Neuronal stem cell (in vitro differentiated cells): ENCODE measurements around the gene NTN4.

ENCODE experiments used
- DNase-seq: peaks from one replicate; pipeline ENCODE4 v3.0.0-alpha.2; 2013; ENCODE audit warnings: low spot score
- H2AFZ ChIP-seq: one replicate; pipeline ENCODE4 v1.6.1; 2013; ENCODE audit warnings: mild to moderate bottlenecking, low read length, inconsistent platforms
- H2AK5ac ChIP-seq: 2 replicates; pipeline ENCODE4 v1.6.1; 2013; ENCODE audit warnings: low read depth, mild to moderate bottlenecking, inconsistent platforms, low read length, moderate library complexity, mixed read lengths
- H2BK120ac ChIP-seq: 2 replicates; pipeline ENCODE4 v1.6.1; 2013; ENCODE audit warnings: low read depth, mild to moderate bottlenecking, inconsistent platforms, low read length, moderate library complexity, mixed read lengths
- H2BK12ac ChIP-seq: one replicate; pipeline ENCODE4 v1.6.1; 2013; ENCODE audit warnings: low read length, inconsistent platforms
- H2BK15ac ChIP-seq: 2 replicates; pipeline ENCODE4 v1.6.1; 2013; ENCODE audit warnings: mild to moderate bottlenecking, low read length, inconsistent platforms, mixed read lengths
- H2BK5ac ChIP-seq: one replicate; pipeline ENCODE4 v1.6.1; 2013; ENCODE audit warnings: inconsistent platforms, mild to moderate bottlenecking, low read length, moderate library complexity
- H3K14ac ChIP-seq: one replicate; pipeline ENCODE4 v1.6.1; 2013; ENCODE audit warnings: low read length, inconsistent platforms
- H3K18ac ChIP-seq: 2 replicates; pipeline ENCODE4 v1.6.1; 2013; ENCODE audit warnings: low read length, inconsistent platforms
- H3K23ac ChIP-seq: 2 replicates; pipeline ENCODE4 v1.6.1; 2013; ENCODE audit warnings: low read depth, mild to moderate bottlenecking, mixed read lengths, low read length, inconsistent platforms; ENCODE audit not compliant: poor library complexity
- H3K27ac ChIP-seq: replicated peaks from 3 replicates; pipeline ENCODE4 v1.5.1; 2013; ENCODE audit warnings: low read length, inconsistent platforms
- H3K27me3 ChIP-seq, 3 experiments: 2 replicates each; pipeline ENCODE4 v1.6.1; 2013; ENCODE audit warnings: low read length in 3 of 3, mild to moderate bottlenecking in 2 of 3, inconsistent platforms in 1 of 3, low read depth in 1 of 3, mixed read lengths in 1 of 3, moderate library complexity in 1 of 3; ENCODE audit not compliant: control insufficient read depth in 3 of 3, insufficient read depth in 3 of 3
- H3K36me3 ChIP-seq, 2 donors: replicated peaks in 1 of 2; 2 replicates each; pipeline ENCODE4 v1.6.1; 2013; ENCODE audit warnings: low read length in 2 of 2; ENCODE audit not compliant: control insufficient read depth in 2 of 2, insufficient read depth in 2 of 2
- H3K4ac ChIP-seq: 2 replicates; pipeline ENCODE4 v1.6.1; 2013; ENCODE audit warnings: inconsistent platforms, mild to moderate bottlenecking, low read length, moderate library complexity
- H3K4me1 ChIP-seq, 2 donors: 1 replicate in 1 of 2; 2 replicates in 1 of 2; pipeline ENCODE4 v1.6.1; 2013; ENCODE audit warnings: low read length in 2 of 2, low read depth in 1 of 2; ENCODE audit not compliant: control insufficient read depth in 2 of 2, insufficient read depth in 1 of 2
- H3K4me2 ChIP-seq: one replicate; pipeline ENCODE4 v1.6.1; 2013; ENCODE audit warnings: mild to moderate bottlenecking, low read length, inconsistent platforms; ENCODE audit not compliant: insufficient read depth, poor library complexity, severe bottlenecking
- H3K4me3 ChIP-seq, 2 donors: 2 replicates each; pipeline ENCODE4 v1.5.1; 2013; ENCODE audit warnings: low read length in 2 of 2, mild to moderate bottlenecking in 2 of 2, inconsistent platforms in 1 of 2, moderate library complexity in 1 of 2
- H3K79me1 ChIP-seq: one replicate; pipeline ENCODE4 v1.6.1; 2013; ENCODE audit warnings: low read depth, mild to moderate bottlenecking, inconsistent platforms, low read length, moderate library complexity
- H3K9ac ChIP-seq: one replicate; pipeline ENCODE4 v1.6.1; 2013; ENCODE audit warnings: mild to moderate bottlenecking, low read depth, low read length, inconsistent platforms; ENCODE audit not compliant: poor library complexity
- H3K9me3 ChIP-seq, 2 donors: replicated peaks in 1 of 2; 2 replicates each; pipeline versions ENCODE3 to v1.6.1; 2013; ENCODE audit warnings: low read length in 2 of 2, mild to moderate bottlenecking in 2 of 2, inconsistent platforms in 1 of 2, low read depth in 1 of 2, mixed read lengths in 1 of 2, moderate library complexity in 1 of 2; ENCODE audit not compliant: control insufficient read depth in 2 of 2, insufficient read depth in 1 of 2
- H4K8ac ChIP-seq: one replicate; pipeline ENCODE4 v1.6.1; 2013; ENCODE audit warnings: low read depth, mild to moderate bottlenecking, inconsistent platforms, low read length, moderate library complexity
- H4K91ac ChIP-seq: one replicate; pipeline ENCODE4 v1.6.1; 2013; ENCODE audit warnings: low read length, low read depth, mild to moderate bottlenecking, inconsistent platforms; ENCODE audit not compliant: poor library complexity
- WGBS, 2 donors: extraction: QIAGEN DNeasy Blood & Tissue Kit; methylation state at CpG; one replicate each; pipeline ENCODE4 v1.1.7; 2013; ENCODE audit warnings: missing lambda C conversion rate in 2 of 2, mixed read lengths in 1 of 2; ENCODE audit not compliant: insufficient read length in 2 of 2, insufficient replicate concordance in 1 of 2; ENCODE audit errors: extremely low coverage in 2 of 2; 5-methylcytosine and 5-hydroxymethylcytosine counted together

The NTN4 gene

GRCh38 chr12:95651681-95652080 is 138.9 kb downstream of the NTN4 start:
- H4K8ac ChIP-seq: no peak overlapping the region
- H3K4me3 ChIP-seq: no peak overlapping the region
- no CpG with 5 or more reads among the region's 6 CpGs for WGBS, 2 donors
- no peak overlapping the region for H2BK12ac ChIP-seq
- H3K18ac ChIP-seq: no peak overlapping the region
- DNase-seq: no peak
- H2BK120ac ChIP-seq: no peak overlapping the region
- H2AK5ac ChIP-seq: no peak overlapping the region
- no peak overlapping the region for H2AFZ ChIP-seq
- H3K23ac ChIP-seq: no peak overlapping the region
- H3K4me1 ChIP-seq: peaks cover 0 to 12% of the 10 kb centered on the region in 2 donors
- no peaks in the 10 kb centered on the region for H3K79me1 ChIP-seq
- peaks cover 0 to 8% (median 0%) of the 10 kb centered on the region in 3 experiments for H3K27me3 ChIP-seq
- no peak overlapping the region for H3K9ac ChIP-seq
- no peak overlapping the region for H3K27ac ChIP-seq
- no peak overlapping the region for H2BK15ac ChIP-seq
- H4K91ac ChIP-seq: no peak overlapping the region
- H2BK5ac ChIP-seq: no peak overlapping the region
- H3K9me3 ChIP-seq: no peaks in the 10 kb centered on the region
- no peak overlapping the region for H3K4me2 ChIP-seq
- no peak overlapping the region for H3K14ac ChIP-seq
- no peak overlapping the region for H3K4ac ChIP-seq
- H3K36me3 ChIP-seq: no peaks in the 10 kb centered on the region

GRCh38 chr12:95648990-95649791 is 141.4 kb downstream of the NTN4 start:
- peak overlapping the region; percentile 1 for H3K27ac ChIP-seq
- peaks cover 0 to 8% (median 0%) of the 10 kb centered on the region in 3 experiments for H3K27me3 ChIP-seq
- no CpG with 5 or more reads among the region's 9 CpGs for WGBS, 2 donors
- H3K79me1 ChIP-seq: no peaks in the 10 kb centered on the region
- H2AK5ac ChIP-seq: no peak overlapping the region
- H3K4me3 ChIP-seq: no peak overlapping the region
- no peak overlapping the region for H3K4me2 ChIP-seq
- H2BK5ac ChIP-seq: no peak overlapping the region
- no peak overlapping the region for H3K14ac ChIP-seq
- H3K36me3 ChIP-seq: no peaks in the 10 kb centered on the region
- no peak overlapping the region for H4K8ac ChIP-seq
- H2BK120ac ChIP-seq: no peak overlapping the region
- no peak overlapping the region for H4K91ac ChIP-seq
- no peak overlapping the region for H3K18ac ChIP-seq
- H3K4ac ChIP-seq: no peak overlapping the region
- H2BK15ac ChIP-seq: no peak overlapping the region
- no peak overlapping the region for H3K9ac ChIP-seq
- H3K23ac ChIP-seq: no peak overlapping the region
- no peak for DNase-seq
- no peak overlapping the region for H2AFZ ChIP-seq
- H3K9me3 ChIP-seq: no peaks in the 10 kb centered on the region
- H2BK12ac ChIP-seq: no peak overlapping the region
- H3K4me1 ChIP-seq: peaks cover 0 to 11% of the 10 kb centered on the region in 2 donors

GRCh38 chr12:95646781-95647190 is 143.8 kb downstream of the NTN4 start:
- Histone ChIP-seq H2BK15ac (no peak overlapping the region), H2AFZ (peak overlapping the region; percentile 23), H2AK5ac (no peak overlapping the region), H3K4me2 (no peak overlapping the region), H3K4ac (no peak overlapping the region), H3K14ac (no peak overlapping the region), H3K27ac (peak overlapping the region; percentile 79), H3K4me1 (peaks cover 0 to 10% of the 10 kb centered on the region in 2 donors), H3K9me3 (no peaks in the 10 kb centered on the region), H4K91ac (no peak overlapping the region), H3K27me3 (peaks cover 0 to 8% (median 0%) of the 10 kb centered on the region in 3 experiments), H3K18ac (peak overlapping the region; percentile 73), H3K23ac (no peak overlapping the region), H3K4me3 (no peak overlapping the region), H2BK120ac (no peak overlapping the region), H4K8ac (no peak overlapping the region), H2BK5ac (no peak overlapping the region), H3K36me3 (no peaks in the 10 kb centered on the region), H2BK12ac (no peak overlapping the region), H3K79me1 (no peaks in the 10 kb centered on the region), H3K9ac (no peak overlapping the region)
- no CpG with 5 or more reads among the region's 5 CpGs for WGBS, 2 donors
- no peak for DNase-seq

GRCh38 chr12:95643256-95643655 is 147.3 kb downstream of the NTN4 start:
- no CpG with 5 or more reads among the region's 4 CpGs for WGBS, 2 donors

More at GRCh38 chr12:95643256-95643655, 147.3 kb downstream of the NTN4 start:
- H3K4me1 ChIP-seq: peaks cover 0 to 7% of the 10 kb centered on the region in 2 donors
- no peak overlapping the region for H2BK12ac ChIP-seq
- no peak overlapping the region for H3K4me3 ChIP-seq
- H2AFZ ChIP-seq: no peak overlapping the region
- no peak overlapping the region for H2AK5ac ChIP-seq
- no peak overlapping the region for H2BK15ac ChIP-seq
- no peaks in the 10 kb centered on the region for H3K79me1 ChIP-seq
- no peak overlapping the region for H3K23ac ChIP-seq
- H3K36me3 ChIP-seq: no peaks in the 10 kb centered on the region
- no peak overlapping the region for H3K14ac ChIP-seq
- no peak overlapping the region for H3K9ac ChIP-seq
- H3K18ac ChIP-seq: no peak overlapping the region
- H2BK5ac ChIP-seq: no peak overlapping the region
- no peaks in the 10 kb centered on the region for H3K9me3 ChIP-seq
- no peak overlapping the region for H4K91ac ChIP-seq
- DNase-seq: no peak
- no peak overlapping the region for H3K4ac ChIP-seq
- H3K4me2 ChIP-seq: no peak overlapping the region
- no peak overlapping the region for H2BK120ac ChIP-seq
- peaks cover 0 to 9% (median 0%) of the 10 kb centered on the region in 3 experiments for H3K27me3 ChIP-seq
- H3K27ac ChIP-seq: no peak overlapping the region
- H4K8ac ChIP-seq: no peak overlapping the region
